HL-60 (cell line): ENCODE data around the gene BMPR2.
"Not testable (repeated sequence)": the region's sequence is repeated elsewhere in the genome, so short reads cannot be mapped to it uniquely, and the experiment has no call there.

Experiments used
- DNase-seq, 2 experiments: peaks; one replicate each; pipeline ENCODE4 v3.0.0-alpha.2; 2010 to 2020; ENCODE audit warnings: low read depth in 1 of 2, low spot score in 1 of 2
- H3K27ac ChIP-seq: fragments of 250-450 bp; sonication (Bioruptor Pico); replicated peaks from 2 replicates; pipeline ENCODE4 v1.5.1; 2020; ENCODE audit warnings: mild to moderate bottlenecking, moderate library complexity
- H3K27me3 ChIP-seq: fragments of 250-450 bp; sonication (Bioruptor Pico); 2 replicates; pipeline ENCODE4 v1.5.1; 2021; ENCODE audit warnings: mild to moderate bottlenecking, moderate library complexity; ENCODE audit not compliant: insufficient read depth, poor library complexity, severe bottlenecking
- H3K4me3 ChIP-seq: replicated peaks from 2 replicates; pipeline ENCODE4 v1.5.1; 2011; ENCODE audit warnings: mild to moderate bottlenecking, control low read depth, low read length; ENCODE audit not compliant: insufficient read depth
- GABPA ChIP-seq: IDR thresholded peaks from 2 replicates; pipeline ENCODE4 v1.6.1; 2012; ENCODE audit warnings: low read depth
- POLR2AphosphoS5 ChIP-seq: IDR thresholded peaks from 2 replicates; pipeline ENCODE4 v1.6.1; 2012; ENCODE audit warnings: low read depth
- SPI1 ChIP-seq: IDR thresholded peaks from 2 replicates; pipeline ENCODE4 v1.6.1; 2012; ENCODE audit warnings: low read depth, mild to moderate bottlenecking, borderline replicate concordance
- TF ChIP-seq, protein P1 (sequence below): IDR thresholded peaks from one replicate; pipeline ENCODE4 v1.5.1; 2011; ENCODE audit warnings: low read length, control low read depth, inconsistent platforms; ENCODE audit not compliant: insufficient read depth
- TF ChIP-seq, protein P2 (sequence below): IDR thresholded peaks from 2 replicates; pipeline ENCODE4 v1.6.1; 2012; ENCODE audit warnings: low read depth; ENCODE audit not compliant: insufficient replicate concordance

BMPR2 gene

DNA sequence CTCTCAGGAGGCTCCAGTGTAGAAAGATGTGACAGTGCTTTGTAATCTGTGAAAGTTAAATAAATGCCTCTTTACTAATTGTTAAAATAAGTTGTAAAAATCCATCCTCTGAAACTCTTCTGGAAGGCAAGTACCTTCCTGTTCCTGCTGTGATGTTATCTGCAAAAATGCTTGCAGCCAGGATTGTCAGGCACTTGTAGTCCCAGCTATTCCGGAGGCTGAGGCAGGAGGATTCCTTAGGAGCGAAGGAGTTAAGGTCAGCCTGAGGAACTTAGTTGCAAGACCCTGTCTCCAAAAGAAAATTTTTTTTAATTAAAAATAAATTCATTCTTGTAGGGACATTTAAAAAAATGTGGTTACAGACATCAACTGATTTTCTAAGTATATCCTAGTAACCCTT, 22.7 kb upstream of the BMPR2 start:
- H3K27ac ChIP-seq, result no peak overlapping the region
- TF ChIP-seq GABPA, result no peak
- TF ChIP-seq, protein P1, sequence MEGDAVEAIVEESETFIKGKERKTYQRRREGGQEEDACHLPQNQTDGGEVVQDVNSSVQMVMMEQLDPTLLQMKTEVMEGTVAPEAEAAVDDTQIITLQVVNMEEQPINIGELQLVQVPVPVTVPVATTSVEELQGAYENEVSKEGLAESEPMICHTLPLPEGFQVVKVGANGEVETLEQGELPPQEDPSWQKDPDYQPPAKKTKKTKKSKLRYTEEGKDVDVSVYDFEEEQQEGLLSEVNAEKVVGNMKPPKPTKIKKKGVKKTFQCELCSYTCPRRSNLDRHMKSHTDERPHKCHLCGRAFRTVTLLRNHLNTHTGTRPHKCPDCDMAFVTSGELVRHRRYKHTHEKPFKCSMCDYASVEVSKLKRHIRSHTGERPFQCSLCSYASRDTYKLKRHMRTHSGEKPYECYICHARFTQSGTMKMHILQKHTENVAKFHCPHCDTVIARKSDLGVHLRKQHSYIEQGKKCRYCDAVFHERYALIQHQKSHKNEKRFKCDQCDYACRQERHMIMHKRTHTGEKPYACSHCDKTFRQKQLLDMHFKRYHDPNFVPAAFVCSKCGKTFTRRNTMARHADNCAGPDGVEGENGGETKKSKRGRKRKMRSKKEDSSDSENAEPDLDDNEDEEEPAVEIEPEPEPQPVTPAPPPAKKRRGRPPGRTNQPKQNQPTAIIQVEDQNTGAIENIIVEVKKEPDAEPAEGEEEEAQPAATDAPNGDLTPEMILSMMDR, result no peak
- TF ChIP-seq POLR2AphosphoS5, result no peak
- TF ChIP-seq SPI1, result no peak
- TF ChIP-seq, protein P2, sequence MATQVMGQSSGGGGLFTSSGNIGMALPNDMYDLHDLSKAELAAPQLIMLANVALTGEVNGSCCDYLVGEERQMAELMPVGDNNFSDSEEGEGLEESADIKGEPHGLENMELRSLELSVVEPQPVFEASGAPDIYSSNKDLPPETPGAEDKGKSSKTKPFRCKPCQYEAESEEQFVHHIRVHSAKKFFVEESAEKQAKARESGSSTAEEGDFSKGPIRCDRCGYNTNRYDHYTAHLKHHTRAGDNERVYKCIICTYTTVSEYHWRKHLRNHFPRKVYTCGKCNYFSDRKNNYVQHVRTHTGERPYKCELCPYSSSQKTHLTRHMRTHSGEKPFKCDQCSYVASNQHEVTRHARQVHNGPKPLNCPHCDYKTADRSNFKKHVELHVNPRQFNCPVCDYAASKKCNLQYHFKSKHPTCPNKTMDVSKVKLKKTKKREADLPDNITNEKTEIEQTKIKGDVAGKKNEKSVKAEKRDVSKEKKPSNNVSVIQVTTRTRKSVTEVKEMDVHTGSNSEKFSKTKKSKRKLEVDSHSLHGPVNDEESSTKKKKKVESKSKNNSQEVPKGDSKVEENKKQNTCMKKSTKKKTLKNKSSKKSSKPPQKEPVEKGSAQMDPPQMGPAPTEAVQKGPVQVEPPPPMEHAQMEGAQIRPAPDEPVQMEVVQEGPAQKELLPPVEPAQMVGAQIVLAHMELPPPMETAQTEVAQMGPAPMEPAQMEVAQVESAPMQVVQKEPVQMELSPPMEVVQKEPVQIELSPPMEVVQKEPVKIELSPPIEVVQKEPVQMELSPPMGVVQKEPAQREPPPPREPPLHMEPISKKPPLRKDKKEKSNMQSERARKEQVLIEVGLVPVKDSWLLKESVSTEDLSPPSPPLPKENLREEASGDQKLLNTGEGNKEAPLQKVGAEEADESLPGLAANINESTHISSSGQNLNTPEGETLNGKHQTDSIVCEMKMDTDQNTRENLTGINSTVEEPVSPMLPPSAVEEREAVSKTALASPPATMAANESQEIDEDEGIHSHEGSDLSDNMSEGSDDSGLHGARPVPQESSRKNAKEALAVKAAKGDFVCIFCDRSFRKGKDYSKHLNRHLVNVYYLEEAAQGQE, result no peak
- DNase-seq, result no peak

GRCh38 chr2:202355993-202356505, 20.1 kb upstream of the BMPR2 start:
- H3K27me3 ChIP-seq, result no peaks in the 10 kb centered on the region
- no peak overlapping the region for H3K4me3 ChIP-seq
- no peak for DNase-seq
- H3K27ac ChIP-seq, result no peak overlapping the region
- TF ChIP-seq POLR2AphosphoS5 (no peak), GABPA (no peak), SPI1 (no peak)
- TF ChIP-seq, protein P1, result no peak
- TF ChIP-seq, protein P2, result no peak

More for the DNA sequence above, 22.7 kb upstream of the BMPR2 start:
- H3K4me3 ChIP-seq, result no peak overlapping the region
- H3K27me3 ChIP-seq, result no peaks in the 10 kb centered on the region

GRCh38 chr2:202358924-202359323, 17.2 kb upstream of the BMPR2 start:
- DNase-seq, H3K4me3 ChIP-seq, H3K27ac ChIP-seq, H3K27me3 ChIP-seq: not testable (repeated sequence)

- Histone ChIP-seq H3K27ac (no peak overlapping the region), H3K27me3 (no peaks in the 10 kb centered on the region), H3K4me3 (no peak overlapping the region)
- no peak for TF ChIP-seq GABPA
- TF ChIP-seq, protein P1, result no peak
- TF ChIP-seq SPI1, result no peak
- TF ChIP-seq, protein P2, result no peak
- TF ChIP-seq POLR2AphosphoS5, result no peak
- no peak for DNase-seq
These were observed 15.5 kb upstream of the BMPR2 start for GRCh38 chr2:202360646-202361045.
